HG02623 (cell line): ENCODE measurements around the gene SREK1IP1.

Experiments used
- ATAC-seq: cut with Tn5 transposase; IDR thresholded peaks from one replicate; pipeline ENCODE4 v1.9.1; 2021; ENCODE audit warnings: moderate library complexity; ENCODE audit not compliant: unreplicated experiment

SREK1IP1 gene

GRCh38 chr5:64768358-64769312 lies at the start of gene SREK1IP1, which contains the start of gene CWC27:
TSS of gene SREK1IP1 (minus strand) at chr5:64768691. CDS start at chr5:64768517, 174 bp downstream.
TSS of gene CWC27 (plus strand) at chr5:64768930. CDS start at chr5:64769147, 217 bp downstream.
- ATAC-seq, result peak; percentile 97

DNA sequence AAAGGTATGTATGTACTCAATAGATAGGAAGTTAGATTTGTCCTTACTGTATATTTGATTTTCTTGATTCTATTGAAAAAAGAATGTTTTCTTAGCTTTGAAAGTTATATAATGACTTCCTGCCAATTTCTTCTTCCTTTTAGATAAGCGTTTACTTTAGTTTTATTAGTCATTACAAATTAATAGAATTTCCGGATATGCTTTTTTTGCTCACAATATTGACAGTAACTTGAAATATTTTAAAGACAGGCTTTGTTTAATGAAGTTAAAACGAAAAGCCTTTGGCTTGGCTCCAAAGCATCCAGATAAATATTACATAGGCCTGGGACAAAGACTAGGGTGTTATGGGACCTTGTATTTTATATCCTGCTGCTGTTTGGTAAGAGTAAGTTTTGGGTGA lies 49.8 kb upstream of the SREK1IP1 start:
- ATAC-seq, result no peak

- ATAC-seq, result peak; percentile 97
Observed at GRCh38 chr5:64814073-64814472, 45.6 kb upstream of the SREK1IP1 start.

DNA sequence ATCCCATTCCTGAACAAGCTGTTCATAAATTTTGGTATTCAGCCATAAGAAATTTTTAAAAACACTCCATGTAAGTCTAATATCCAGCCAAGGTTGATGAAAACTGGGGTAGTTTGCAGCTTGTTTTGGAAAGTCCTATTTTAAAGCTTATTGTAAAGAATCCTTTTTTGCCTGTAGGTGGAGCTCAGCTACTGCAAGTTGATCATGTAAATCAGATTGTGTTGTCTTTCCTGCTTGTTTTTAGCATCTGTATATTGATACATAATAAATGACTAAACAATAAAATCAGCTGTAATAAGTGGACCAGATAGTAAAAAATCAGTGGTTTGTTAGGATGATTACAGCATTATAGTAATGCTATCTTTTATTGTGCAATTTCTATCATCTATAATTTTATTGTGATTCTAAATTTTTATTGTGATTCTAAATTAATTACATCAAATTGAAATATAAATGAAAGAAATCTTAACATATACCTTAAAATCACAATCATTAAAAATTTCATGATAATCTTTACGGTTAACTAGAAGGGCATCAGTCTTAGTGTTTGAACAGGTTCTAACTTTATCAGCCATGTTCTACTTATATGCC lies 42.7 kb upstream of the SREK1IP1 start:
- ATAC-seq, result peak; percentile 40

DNA sequence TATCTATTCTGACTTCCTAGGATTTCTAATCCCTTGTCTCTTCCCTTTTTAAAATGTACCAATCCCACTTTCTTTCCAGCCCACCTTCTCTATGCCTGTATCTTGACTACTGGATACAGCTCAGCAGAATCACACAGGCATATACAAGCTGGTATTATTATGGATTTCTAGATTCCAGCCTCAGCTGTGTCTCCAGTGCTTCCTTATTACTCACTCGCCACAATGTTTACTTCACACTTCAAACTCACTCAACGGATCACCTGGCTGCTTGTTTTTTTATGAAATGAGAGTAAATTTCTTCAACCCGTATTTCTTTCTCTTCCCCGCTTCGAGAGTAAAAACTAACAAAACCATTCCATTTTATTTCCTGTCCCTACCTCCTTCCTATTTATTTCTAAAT lies 39.0 kb upstream of the SREK1IP1 start:
- ATAC-seq, result no peak

DNA sequence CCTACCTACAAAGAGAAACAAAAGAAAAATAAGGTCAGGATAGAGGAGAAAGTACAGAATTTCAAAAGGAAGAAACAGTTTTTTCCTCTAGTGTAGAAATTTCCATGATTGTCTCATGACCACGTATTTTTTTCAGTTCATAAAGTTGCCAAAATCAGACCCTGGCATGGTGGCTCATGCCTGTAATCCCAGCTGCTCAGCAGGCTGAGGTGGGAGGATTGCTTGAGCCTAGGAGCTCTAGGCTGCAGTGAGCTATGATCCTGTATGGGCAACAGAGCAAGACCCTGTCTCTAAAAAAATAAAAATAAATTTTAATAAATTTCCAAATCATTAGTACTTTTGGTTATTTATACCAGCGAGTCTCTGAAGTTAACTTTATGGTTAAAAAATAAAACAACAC lies 38.0 kb upstream of the SREK1IP1 start:
- ATAC-seq, result no peak

DNA sequence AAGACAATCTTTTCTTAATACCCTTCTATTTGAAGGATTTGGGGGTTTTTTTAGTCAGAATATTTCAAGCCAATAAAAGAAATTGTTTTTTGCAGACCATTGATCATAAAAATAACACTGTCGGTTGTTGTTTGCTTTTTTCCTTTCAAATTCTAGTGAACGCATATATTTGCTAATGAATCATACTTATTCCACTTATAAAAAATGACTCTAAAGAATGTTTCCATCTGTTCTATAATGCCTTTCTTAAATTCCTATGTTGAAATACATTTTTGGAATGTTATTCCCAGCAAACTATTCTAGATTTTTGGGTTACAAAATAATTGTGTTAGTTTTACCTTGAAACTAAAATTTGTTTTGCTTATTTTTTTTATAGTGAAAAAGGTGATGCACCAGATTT lies 32.4 kb upstream of the SREK1IP1 start:
- ATAC-seq, result no peak

DNA sequence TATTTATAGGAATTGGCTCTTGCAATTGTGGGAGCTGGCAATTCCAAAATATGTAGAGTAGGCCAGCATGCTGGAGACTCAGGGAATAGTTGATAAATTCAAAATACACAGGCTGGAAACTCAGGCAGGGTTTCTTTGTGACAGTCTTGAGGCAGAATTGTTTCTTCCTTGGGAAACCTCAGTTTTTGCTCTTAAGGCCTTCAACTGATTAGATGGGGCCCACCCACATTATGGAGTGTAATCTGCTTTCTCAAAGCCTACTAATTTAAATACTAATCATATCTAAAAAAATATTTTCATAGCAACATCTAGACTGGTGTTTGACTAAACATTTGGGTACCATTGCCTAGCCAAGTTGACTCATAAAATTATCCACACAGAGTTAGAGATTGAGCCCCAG lies 27.8 kb upstream of the SREK1IP1 start:
- ATAC-seq, result no peak

DNA sequence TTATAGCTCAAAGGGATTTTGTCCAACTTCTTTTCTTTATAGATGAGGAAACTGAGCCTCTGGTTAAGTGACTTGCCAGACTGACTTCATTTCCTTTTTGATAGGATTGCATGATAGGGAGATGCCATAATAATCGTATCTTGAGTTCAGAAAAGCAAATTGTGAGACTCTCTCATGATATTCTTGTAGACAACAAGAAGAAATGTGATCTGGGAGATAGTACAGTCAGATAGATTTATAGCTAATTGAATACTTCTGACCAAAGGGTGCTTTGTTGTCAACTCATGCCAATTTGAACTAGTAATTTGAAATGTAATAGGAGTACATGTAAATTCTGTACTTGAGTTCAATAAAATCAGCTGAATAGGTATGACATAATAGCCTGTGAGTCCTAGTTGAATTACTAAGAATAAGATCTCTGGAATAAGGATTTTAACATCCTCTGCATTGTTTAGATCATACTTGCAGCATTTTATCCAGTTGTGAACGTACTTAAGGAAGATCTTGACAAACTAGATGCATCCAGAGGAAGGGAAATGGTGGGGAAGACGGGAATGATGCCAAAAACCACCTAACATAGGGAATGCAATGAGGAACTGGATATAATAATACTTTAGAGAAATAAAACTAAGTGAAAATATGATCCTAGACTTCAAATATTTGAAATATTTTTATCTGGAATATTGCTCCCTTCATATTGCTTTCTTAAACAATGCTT lies 25.7 kb upstream of the SREK1IP1 start:
- ATAC-seq, result no peak

GRCh38 chr5:64792469-64792868 lies 24.0 kb upstream of the SREK1IP1 start:
- no peak for ATAC-seq

- no peak for ATAC-seq
Observed at GRCh38 chr5:64790210-64790609, 21.7 kb upstream of the SREK1IP1 start.

DNA sequence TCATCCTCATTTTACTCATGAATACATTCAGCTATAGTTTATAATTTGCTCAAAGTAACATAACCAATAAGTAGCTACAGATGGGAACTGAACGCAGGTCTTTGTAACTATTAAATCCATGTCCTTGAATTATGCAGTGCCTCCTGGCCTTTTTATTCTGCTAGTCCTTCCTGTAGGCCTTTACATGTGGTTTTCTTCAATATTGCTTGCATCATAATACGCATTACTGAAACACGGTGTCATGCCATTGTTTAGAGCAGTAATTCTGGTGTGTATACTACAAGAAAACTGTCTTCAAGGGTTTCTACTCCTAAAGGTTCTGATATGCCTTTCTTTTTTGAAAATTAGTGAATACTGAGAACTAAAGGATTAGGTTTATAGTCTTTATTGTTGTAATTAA lies 21.0 kb upstream of the SREK1IP1 start:
- no peak for ATAC-seq

DNA sequence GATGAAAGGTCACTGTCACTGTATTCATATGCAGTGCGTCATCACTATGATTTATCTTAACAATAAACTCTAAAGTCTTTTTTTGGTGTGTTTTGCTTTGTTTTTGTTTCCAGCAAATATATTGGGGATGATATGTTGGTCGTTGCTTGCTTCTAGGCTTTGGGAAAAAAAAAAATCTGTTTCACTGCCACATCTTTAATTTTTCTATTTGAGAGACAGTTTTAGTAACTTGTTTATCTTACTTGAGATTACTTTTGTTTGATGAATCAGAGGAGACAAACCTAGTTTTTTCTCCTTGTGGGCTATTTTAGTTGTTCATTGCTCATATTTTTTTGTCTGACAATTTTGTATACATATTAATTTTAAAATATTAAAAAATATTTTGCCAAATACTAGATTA lies 19.7 kb upstream of the SREK1IP1 start:
- ATAC-seq, result no peak

- no peak for ATAC-seq
Observed at GRCh38 chr5:64786372-64786771, 17.9 kb upstream of the SREK1IP1 start.

- ATAC-seq, result peak; percentile 90
Observed at GRCh38 chr5:64784451-64785025, 16.0 kb upstream of the SREK1IP1 start.

DNA sequence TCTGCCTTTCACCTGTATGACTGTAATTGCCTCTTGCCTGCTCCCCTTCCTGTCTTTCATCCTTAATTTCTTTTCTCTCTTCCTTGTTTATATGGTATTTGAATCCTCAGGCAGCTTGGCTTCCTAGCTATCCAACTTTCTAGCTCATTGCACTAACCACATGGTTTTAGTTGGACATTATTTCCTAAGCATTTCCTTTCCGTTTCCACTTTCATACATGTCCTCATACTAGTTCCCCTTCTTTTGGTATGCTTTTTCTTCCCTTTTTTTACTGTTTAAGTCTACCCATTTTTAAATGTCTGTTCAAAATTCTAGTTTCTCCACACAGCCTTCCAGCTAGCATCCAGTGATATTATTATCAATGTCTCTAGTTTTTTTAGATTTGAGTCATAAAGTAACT lies 6.8 kb upstream of the SREK1IP1 start:
- no peak for ATAC-seq

GRCh38 chr5:64773533-64773932 lies 5.0 kb upstream of the SREK1IP1 start:
- ATAC-seq, result peak; percentile 38

GRCh38 chr5:64771736-64772135 lies 3.2 kb upstream of the SREK1IP1 start:
- ATAC-seq, result no peak

- no peak for ATAC-seq
Observed at GRCh38 chr5:64769855-64770254, 1.4 kb upstream of the SREK1IP1 start.

DNA sequence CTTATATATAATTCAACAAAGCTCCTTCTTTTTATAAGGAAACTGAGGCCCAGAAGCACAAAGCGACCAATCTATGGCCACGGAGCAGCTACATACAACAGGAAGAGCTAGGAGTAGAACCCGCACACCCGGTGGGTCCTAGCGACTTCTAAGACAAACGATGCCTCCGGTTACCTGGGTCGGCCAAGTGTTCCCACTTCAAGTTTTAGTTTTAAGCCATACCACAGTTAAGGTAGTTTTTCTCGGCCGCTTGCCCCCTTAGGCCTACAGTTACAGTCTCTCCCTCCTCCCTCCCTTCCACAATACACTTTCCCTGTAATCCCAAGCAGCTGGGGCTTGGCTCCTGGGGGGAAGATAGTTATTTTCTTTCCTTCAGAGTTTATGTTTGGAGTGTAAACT lies 533 bp downstream of the SREK1IP1 start:
- peak; percentile 4 for ATAC-seq

- ATAC-seq, result no peak
Observed at GRCh38 chr5:64766941-64767340, 1.6 kb downstream of the SREK1IP1 start.
